Measurements from ENCODE around the gene NEBL.

Gene NEBL

DNA sequence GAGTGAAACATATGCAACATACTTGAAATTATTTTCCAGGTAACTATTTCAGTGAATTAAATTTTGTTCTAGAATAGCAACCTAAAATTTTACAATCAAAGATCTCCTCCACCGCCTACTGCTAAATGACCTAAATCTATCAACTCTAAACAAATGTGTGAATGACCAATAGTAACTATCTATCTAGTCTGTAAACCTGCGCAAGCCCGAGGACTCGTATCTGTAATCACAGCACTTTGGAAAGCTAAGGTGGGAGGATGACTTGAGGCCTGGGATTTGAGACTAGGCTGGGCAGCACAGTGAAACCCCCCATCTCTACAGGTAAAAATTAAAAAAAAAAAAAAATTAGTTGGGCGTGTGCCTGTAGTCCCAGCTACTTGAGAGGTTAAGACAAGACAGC, 83.0 kb downstream of the NEBL start:
- no peaks in the 10 kb centered on the region for H3K36me3 ChIP-seq (ENCODE audit: insufficient read depth, low read length)
- H3K4me1 ChIP-seq (ENCODE audit: insufficient read depth, low read length, severe bottlenecking), result no peaks in the 10 kb centered on the region
- no peaks in the 10 kb centered on the region for H3K9me3 ChIP-seq (ENCODE audit: low read length)
- no peak overlapping the region for H3K4me3 ChIP-seq (ENCODE audit: low read depth, low read length, poor library complexity, severe bottlenecking)
- no peaks in the 10 kb centered on the region for H3F3A ChIP-seq (ENCODE audit: insufficient read depth, low read length)
- H3K27me3 ChIP-seq (ENCODE audit: insufficient read depth, low read length), result no peaks in the 10 kb centered on the region
- TF ChIP-seq EZH2 (IDR thresholded peaks at IDR 0.05; ENCODE audit: borderline replicate concordance, low read length), result no peak
- TF ChIP-seq, protein P1, sequence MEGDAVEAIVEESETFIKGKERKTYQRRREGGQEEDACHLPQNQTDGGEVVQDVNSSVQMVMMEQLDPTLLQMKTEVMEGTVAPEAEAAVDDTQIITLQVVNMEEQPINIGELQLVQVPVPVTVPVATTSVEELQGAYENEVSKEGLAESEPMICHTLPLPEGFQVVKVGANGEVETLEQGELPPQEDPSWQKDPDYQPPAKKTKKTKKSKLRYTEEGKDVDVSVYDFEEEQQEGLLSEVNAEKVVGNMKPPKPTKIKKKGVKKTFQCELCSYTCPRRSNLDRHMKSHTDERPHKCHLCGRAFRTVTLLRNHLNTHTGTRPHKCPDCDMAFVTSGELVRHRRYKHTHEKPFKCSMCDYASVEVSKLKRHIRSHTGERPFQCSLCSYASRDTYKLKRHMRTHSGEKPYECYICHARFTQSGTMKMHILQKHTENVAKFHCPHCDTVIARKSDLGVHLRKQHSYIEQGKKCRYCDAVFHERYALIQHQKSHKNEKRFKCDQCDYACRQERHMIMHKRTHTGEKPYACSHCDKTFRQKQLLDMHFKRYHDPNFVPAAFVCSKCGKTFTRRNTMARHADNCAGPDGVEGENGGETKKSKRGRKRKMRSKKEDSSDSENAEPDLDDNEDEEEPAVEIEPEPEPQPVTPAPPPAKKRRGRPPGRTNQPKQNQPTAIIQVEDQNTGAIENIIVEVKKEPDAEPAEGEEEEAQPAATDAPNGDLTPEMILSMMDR (IDR thresholded peaks at IDR 0.05; ENCODE audit: low read length), result no peak
- H4K20me1 ChIP-seq (ENCODE audit: insufficient read depth, low read length), result no peaks in the 10 kb centered on the region
- no peak overlapping the region for H3K9ac ChIP-seq (ENCODE audit: low read length)
- no peak overlapping the region for H2AFZ ChIP-seq (ENCODE audit: low read length)
- no peaks in the 10 kb centered on the region for H3K79me2 ChIP-seq (ENCODE audit: insufficient read depth, low read length)
- no peaks in the 10 kb centered on the region for H3K9me2 ChIP-seq (ENCODE audit: low read depth, low read length)
- no peak overlapping the region for H3K4me2 ChIP-seq (ENCODE audit: low read length)
- no peak overlapping the region for H3K27ac ChIP-seq (ENCODE audit: low read depth, low read length, poor library complexity, severe bottlenecking)

GRCh38 chr10:20811131-20811530, 86.0 kb downstream of the NEBL start:
- Histone ChIP-seq H3K9ac (ENCODE audit: low read length) (no peak overlapping the region), H3F3A (ENCODE audit: insufficient read depth, low read length) (no peaks in the 10 kb centered on the region), H3K9me2 (ENCODE audit: low read depth, low read length) (no peaks in the 10 kb centered on the region), H3K27ac (ENCODE audit: low read depth, low read length, poor library complexity, severe bottlenecking) (no peak overlapping the region), H3K27me3 (ENCODE audit: insufficient read depth, low read length) (no peaks in the 10 kb centered on the region), H2AFZ (ENCODE audit: low read length) (no peak overlapping the region), H3K4me3 (ENCODE audit: low read depth, low read length, poor library complexity, severe bottlenecking) (no peak overlapping the region), H3K4me1 (ENCODE audit: insufficient read depth, low read length, severe bottlenecking) (no peaks in the 10 kb centered on the region), H3K36me3 (ENCODE audit: insufficient read depth, low read length) (no peaks in the 10 kb centered on the region), H4K20me1 (ENCODE audit: insufficient read depth, low read length) (no peaks in the 10 kb centered on the region), H3K4me2 (ENCODE audit: low read length) (no peak overlapping the region), H3K79me2 (ENCODE audit: insufficient read depth, low read length) (no peaks in the 10 kb centered on the region), H3K9me3 (ENCODE audit: low read length) (no peaks in the 10 kb centered on the region)
- TF ChIP-seq, protein P1 (IDR thresholded peaks at IDR 0.05; ENCODE audit: low read length), result no peak
- no peak for TF ChIP-seq EZH2 (IDR thresholded peaks at IDR 0.05; ENCODE audit: borderline replicate concordance, low read length)

- Histone ChIP-seq H4K20me1 (ENCODE audit: insufficient read depth, low read length) (no peaks in the 10 kb centered on the region), H3K36me3 (ENCODE audit: insufficient read depth, low read length) (no peaks in the 10 kb centered on the region), H3K9me3 (ENCODE audit: low read length) (no peaks in the 10 kb centered on the region), H3K27ac (ENCODE audit: low read depth, low read length, poor library complexity, severe bottlenecking) (no peak overlapping the region), H3K9ac (ENCODE audit: low read length) (no peak overlapping the region), H3F3A (ENCODE audit: insufficient read depth, low read length) (no peaks in the 10 kb centered on the region), H3K4me3 (ENCODE audit: low read depth, low read length, poor library complexity, severe bottlenecking) (no peak overlapping the region), H3K79me2 (ENCODE audit: insufficient read depth, low read length) (no peaks in the 10 kb centered on the region), H3K4me2 (ENCODE audit: low read length) (no peak overlapping the region), H3K27me3 (ENCODE audit: insufficient read depth, low read length) (no peaks in the 10 kb centered on the region), H3K9me2 (ENCODE audit: low read depth, low read length) (no peaks in the 10 kb centered on the region), H2AFZ (ENCODE audit: low read length) (no peak overlapping the region), H3K4me1 (ENCODE audit: insufficient read depth, low read length, severe bottlenecking) (no peaks in the 10 kb centered on the region)
- TF ChIP-seq, protein P1 (IDR thresholded peaks at IDR 0.05; ENCODE audit: low read length), result no peak
- TF ChIP-seq EZH2 (IDR thresholded peaks at IDR 0.05; ENCODE audit: borderline replicate concordance, low read length), result no peak
Measured at GRCh38 chr10:20809631-20810030, 87.5 kb downstream of the NEBL start.
